H1 (cell line): Measurements from ENCODE around the gene ADCY2. TPM values are rescaled to one million over a fixed set of nuclear protein-coding genes. Genes with fewer than 3 reads are reported as not detected.

Experiments used
- HDAC2 ChIP-seq, 2 experiments: fragments of 300-600 bp in 1 of 2; sonication (generic) in 1 of 2; IDR thresholded peaks; 2 replicates each; pipeline ENCODE4 v1.6.1; 2011 to 2012; ENCODE audit warnings: low read depth in 2 of 2, low read length in 2 of 2, mild to moderate bottlenecking in 2 of 2, moderate library complexity in 2 of 2, borderline replicate concordance in 1 of 2, inconsistent platforms in 1 of 2
- NANOG ChIP-seq: IDR thresholded peaks from 2 replicates; pipeline ENCODE4 v1.6.1; 2011; ENCODE audit warnings: low read length, low read depth, mild to moderate bottlenecking, inconsistent platforms; ENCODE audit not compliant: insufficient read depth, poor library complexity, severe bottlenecking
- RAD21 ChIP-seq, 2 experiments: IDR thresholded peaks in 1 of 2; conservative IDR thresholded peaks in 1 of 2; 2 replicates each; pipeline ENCODE4 v1.6.1; 2011; ENCODE audit warnings: low read depth in 2 of 2, low read length in 2 of 2, improper control_type of control experiment in 1 of 2, inconsistent platforms in 1 of 2, mild to moderate bottlenecking in 1 of 2, moderate library complexity in 1 of 2
- USF2 ChIP-seq: IDR thresholded peaks from 2 replicates; pipeline ENCODE4 v1.6.1; 2011; ENCODE audit warnings: low read length, improper control_type of control experiment
- polyA plus RNA-seq, 7 experiments: library from polyadenylated mRNA; depleted of rRNA in 3 of 7; stranded (reverse) in 5 of 7; unstranded in 2 of 7; fragments of >200 nt in 5 of 7; fragments of 200-250 nt in 2 of 7; gene quantifications; 1 replicate in 5 of 7; 2 replicates in 1 of 7; 4 replicates in 1 of 7; pipeline versions ENCODE4 v1.2.1 to v1.2.3, GENCODE V29; 2011 to 2013; ENCODE audit warnings: missing spikeins in 2 of 7, mixed read lengths in 2 of 7
- total RNA-seq: library from RNA; stranded (reverse); fragmentation: NEBNext Ultra II Directional; extraction: Animal tissue kit (Norgen Biotek cat#: 25700); gene quantifications from 2 replicates; pipeline ENCODE4 v1.2.1, GENCODE V29; 2021

Gene ADCY2
- total and polyA plus RNA-seq, 2 of the 8 experiments (the other 6 are each of a cell fraction or from before 2014, with no cell fraction given), result 35.8 to 122 TPM

DNA sequence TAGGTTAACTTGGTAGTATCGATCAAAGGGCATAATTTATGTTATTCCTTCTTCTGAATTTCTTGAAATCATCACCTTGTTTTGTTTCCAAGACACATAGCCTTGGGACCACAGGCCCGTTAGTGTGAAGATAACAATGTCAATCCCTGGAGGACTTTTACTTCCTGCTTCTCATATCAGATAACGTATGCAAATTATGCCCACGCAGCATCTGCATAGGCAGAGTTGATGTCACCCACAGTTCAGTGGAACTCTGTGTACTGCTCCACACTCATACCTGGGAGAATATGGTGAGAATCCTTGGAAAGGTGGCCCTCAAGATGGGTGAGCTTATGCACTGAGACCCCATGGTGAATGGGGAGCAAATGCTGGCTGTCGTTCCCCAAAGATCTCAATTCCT lies 360.0 kb downstream of the ADCY2 start (continued):
- TF ChIP-seq USF2 (no peak), HDAC2 (IDR thresholded peaks at IDR 0.05; ENCODE audit: borderline replicate concordance in 1 of 2, low read depth in 2 of 2, low read length in 2 of 2) (no peak), RAD21 (IDR thresholded peaks at IDR 0.05 in 1 of 2, conservative IDR thresholded peaks at IDR 0.05 in 1 of 2; ENCODE audit: low read depth in 2 of 2, low read length in 2 of 2) (no peak), NANOG (no peak)
